Body of pancreas (tissue), 4 donors: ENCODE data around the gene FNBP1L. TPM values are rescaled to one million over a fixed set of nuclear protein-coding genes. Genes with fewer than 3 reads are reported as not detected.

ENCODE experiments used
- ATAC-seq: fragments of 150-250 bp; one replicate; pipeline ENCODE4 v1.9.1; 2016
- DNase-seq, 4 donors: peaks; one replicate each; pipeline ENCODE4 v3.0.0-alpha.2; 2019
- H3K27ac ChIP-seq, 4 donors: fragments of 200-600 bp; sonication (generic); 1 replicate in 3 of 4; 2 replicates in 1 of 4; pipeline versions ENCODE4 v1.5.1 to v1.6.1; 2016 to 2019; ENCODE audit warnings: mild to moderate bottlenecking in 1 of 4, mixed read lengths in 1 of 4, moderate library complexity in 1 of 4
- H3K27me3 ChIP-seq, 2 donors: fragments of 200-600 bp; sonication (generic); one replicate each; pipeline ENCODE4 v1.6.0; 2016; ENCODE audit warnings: mild to moderate bottlenecking in 1 of 2
- H3K36me3 ChIP-seq, 2 donors: fragments of 200-600 bp; sonication (generic); replicated peaks in 1 of 2; 2 replicates each; pipeline ENCODE4 v1.5.1; 2016; ENCODE audit warnings: low read depth in 2 of 2; ENCODE audit not compliant: insufficient read depth in 1 of 2
- H3K4me1 ChIP-seq: fragments of 200-600 bp; sonication (generic); one replicate; pipeline ENCODE4 v1.6.0; 2016
- H3K4me3 ChIP-seq, 2 donors: fragments of 200-600 bp; sonication (generic); 1 replicate in 1 of 2; 2 replicates in 1 of 2; pipeline ENCODE4 v1.5.1; 2016 to 2019
- H3K9me3 ChIP-seq, 3 donors: fragments of 200-600 bp; sonication (generic); 1 replicate in 2 of 3; 2 replicates in 1 of 3; pipeline ENCODE4 v1.5.1; 2016
- POLR2A ChIP-seq, 3 donors: fragments of 450-650 bp; IDR thresholded peaks; one replicate each; pipeline ENCODE4 v1.6.1; 2016; ENCODE audit warnings: antibody characterized with exemption in 3 of 3, mild to moderate bottlenecking in 2 of 3
- WGBS, 2 donors: methylation state at CpG; one replicate each; pipeline ENCODE4 v1.1.5; 2017; 5-methylcytosine and 5-hydroxymethylcytosine counted together
- intact Hi-C: fragments of 100-400 bp; cut with DNase I; formaldehyde crosslinking; loops from one replicate; pipeline ENCODE4 v1.15.1; 2023
- total RNA-seq, 2 donors: library from RNA; depleted of rRNA; stranded (reverse); fragments of >200 nt; gene quantifications; one replicate each; pipeline ENCODE4 v1.1.0, GENCODE V29; 2016
- TF ChIP-seq, protein P1 (sequence below), 7 experiments: fragments of 450-650 bp in 4 of 7; fragments of 200-600 bp in 3 of 7; sonication (generic) in 3 of 7; IDR thresholded peaks; one replicate each; pipeline ENCODE4 v1.5.1; 2016 to 2019; ENCODE audit warnings: antibody characterized with exemption in 7 of 7

Gene FNBP1L
- total RNA-seq, 2 donors from 2014 or later, result 23.1 to 32.9 TPM

DNA sequence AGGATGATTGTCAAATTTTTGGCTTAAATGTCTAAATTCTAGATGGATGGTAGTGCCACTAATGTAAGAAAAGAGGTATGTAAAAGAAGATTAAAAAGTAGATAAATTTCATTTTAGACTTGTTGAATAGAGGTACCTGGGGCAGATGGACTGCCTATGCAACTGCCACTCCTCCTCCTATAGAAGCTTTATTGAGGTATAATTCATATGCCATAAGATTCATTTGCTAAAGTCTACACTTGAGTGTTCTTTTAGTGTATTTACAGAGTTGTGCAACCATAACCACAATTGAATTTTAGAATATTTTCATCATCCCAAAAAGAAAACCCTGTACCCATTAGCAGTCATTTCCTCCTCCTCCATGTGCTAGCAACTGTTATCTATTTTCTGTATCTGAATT is 70.6 kb downstream of the FNBP1L start:
- no peak for ATAC-seq
- intact Hi-C loops, result no loop called here
- no peak overlapping the region for H3K4me3 ChIP-seq
- TF ChIP-seq POLR2A (IDR thresholded peaks at IDR 0.05), result no peak
- TF ChIP-seq, protein P1, sequence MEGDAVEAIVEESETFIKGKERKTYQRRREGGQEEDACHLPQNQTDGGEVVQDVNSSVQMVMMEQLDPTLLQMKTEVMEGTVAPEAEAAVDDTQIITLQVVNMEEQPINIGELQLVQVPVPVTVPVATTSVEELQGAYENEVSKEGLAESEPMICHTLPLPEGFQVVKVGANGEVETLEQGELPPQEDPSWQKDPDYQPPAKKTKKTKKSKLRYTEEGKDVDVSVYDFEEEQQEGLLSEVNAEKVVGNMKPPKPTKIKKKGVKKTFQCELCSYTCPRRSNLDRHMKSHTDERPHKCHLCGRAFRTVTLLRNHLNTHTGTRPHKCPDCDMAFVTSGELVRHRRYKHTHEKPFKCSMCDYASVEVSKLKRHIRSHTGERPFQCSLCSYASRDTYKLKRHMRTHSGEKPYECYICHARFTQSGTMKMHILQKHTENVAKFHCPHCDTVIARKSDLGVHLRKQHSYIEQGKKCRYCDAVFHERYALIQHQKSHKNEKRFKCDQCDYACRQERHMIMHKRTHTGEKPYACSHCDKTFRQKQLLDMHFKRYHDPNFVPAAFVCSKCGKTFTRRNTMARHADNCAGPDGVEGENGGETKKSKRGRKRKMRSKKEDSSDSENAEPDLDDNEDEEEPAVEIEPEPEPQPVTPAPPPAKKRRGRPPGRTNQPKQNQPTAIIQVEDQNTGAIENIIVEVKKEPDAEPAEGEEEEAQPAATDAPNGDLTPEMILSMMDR (IDR thresholded peaks at IDR 0.05), result no peak
- no peaks in the 10 kb centered on the region for H3K27me3 ChIP-seq
- no peaks in the 10 kb centered on the region for H3K9me3 ChIP-seq
- H3K4me1 ChIP-seq, result peaks cover 11% of the 10 kb centered on the region
- no peak overlapping the region for H3K27ac ChIP-seq
- no peak for DNase-seq
- H3K36me3 ChIP-seq, result no peaks in the 10 kb centered on the region

DNA sequence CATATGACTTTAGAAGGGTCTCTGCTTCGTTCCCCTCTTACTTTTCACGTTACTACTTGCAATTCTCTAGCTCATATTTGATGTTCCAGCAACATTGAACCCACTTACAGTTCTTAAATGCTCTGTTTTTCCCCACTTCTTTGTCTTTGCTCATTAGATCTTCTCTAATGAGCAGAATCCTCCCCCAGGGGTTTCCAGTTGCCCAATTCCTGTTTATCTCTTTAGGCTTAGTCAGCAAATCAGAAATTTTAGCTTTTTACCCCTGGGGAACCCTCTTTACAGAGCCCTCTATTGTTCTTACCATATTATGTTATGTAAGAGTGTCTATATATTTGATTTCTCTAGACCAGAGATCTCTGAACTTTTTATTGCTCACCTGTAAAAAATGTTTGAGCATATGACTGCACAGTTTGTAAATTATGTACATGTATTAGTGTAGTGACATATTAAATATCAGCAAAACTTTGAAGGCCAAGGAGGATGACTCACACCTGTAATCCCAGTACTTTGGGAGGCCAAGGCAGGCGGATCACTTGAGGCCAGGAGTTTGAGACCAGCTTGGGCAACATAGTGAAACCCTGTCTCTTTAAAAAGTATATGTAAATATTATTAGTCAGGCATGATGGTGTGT is 71.4 kb downstream of the FNBP1L start:
- H3K4me1 ChIP-seq, result peaks cover 11% of the 10 kb centered on the region
- DNase-seq (no peak), ATAC-seq (no peak)
- TF ChIP-seq, protein P1 (IDR thresholded peaks at IDR 0.05), result no peak
- no peak for TF ChIP-seq POLR2A (IDR thresholded peaks at IDR 0.05)
- intact Hi-C loops, result no loop called here
- no peaks in the 10 kb centered on the region for H3K36me3 ChIP-seq
- no peaks in the 10 kb centered on the region for H3K9me3 ChIP-seq
- WGBS, 2 donors, result 86 to 99% methylated on average over 2 to 3 of the region's 3 CpGs
- no peak overlapping the region for H3K4me3 ChIP-seq
- no peak overlapping the region for H3K27ac ChIP-seq
- no peaks in the 10 kb centered on the region for H3K27me3 ChIP-seq

DNA sequence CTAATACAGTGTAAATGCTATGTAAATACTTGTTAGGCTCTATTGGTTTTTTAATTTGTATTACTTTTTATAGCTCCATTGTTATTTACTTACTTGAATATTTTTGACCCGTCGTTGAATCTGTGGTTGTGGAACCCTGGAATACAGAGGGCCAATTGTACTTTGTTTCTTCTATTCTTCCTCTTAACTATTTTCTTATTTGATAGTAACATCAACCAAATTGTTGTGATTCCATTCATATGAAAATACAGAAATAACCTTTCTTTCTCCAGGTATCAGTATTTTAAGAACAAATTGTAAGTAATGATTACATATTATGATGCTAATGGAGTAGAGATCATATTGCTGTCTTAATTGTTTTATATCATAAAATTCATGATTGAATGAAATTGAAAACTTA is 73.7 kb downstream of the FNBP1L start:
- H3K27ac ChIP-seq, result no peak overlapping the region
- DNase-seq, result no peak
- TF ChIP-seq, protein P1 (IDR thresholded peaks at IDR 0.05), result no peak
- TF ChIP-seq POLR2A (IDR thresholded peaks at IDR 0.05), result no peak
- intact Hi-C loops, result no loop called here
- no peaks in the 10 kb centered on the region for H3K27me3 ChIP-seq
- H3K4me1 ChIP-seq, result peaks cover 11% of the 10 kb centered on the region
- no peak overlapping the region for H3K4me3 ChIP-seq
- no peak for ATAC-seq
- WGBS, 2 donors, result 76 to 91% methylated on average over 2 of the region's 2 CpGs
- H3K36me3 ChIP-seq, result no peaks in the 10 kb centered on the region
- no peaks in the 10 kb centered on the region for H3K9me3 ChIP-seq

DNA sequence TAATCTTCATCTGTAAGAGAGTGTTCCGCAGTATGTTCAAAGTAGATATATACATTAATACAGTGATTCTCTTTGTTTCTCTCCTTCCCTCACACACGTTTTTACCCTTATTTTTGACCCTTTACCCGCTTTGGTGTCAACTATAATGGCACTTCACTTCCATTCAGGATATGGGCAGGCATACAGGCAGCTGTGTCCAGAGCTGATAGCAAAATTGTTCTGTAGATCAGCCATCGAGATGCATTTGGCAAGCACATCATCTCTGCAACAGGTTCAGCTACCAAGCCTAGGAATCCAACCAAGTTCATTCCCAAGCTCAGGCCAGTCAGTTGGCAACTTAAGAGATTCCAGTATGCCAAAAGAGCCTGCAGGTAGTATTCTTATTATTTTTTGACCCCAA is 74.8 kb downstream of the FNBP1L start:
- no peak overlapping the region for H3K4me3 ChIP-seq
- intact Hi-C loops, result no loop called here
- peaks cover 11% of the 10 kb centered on the region for H3K4me1 ChIP-seq
- H3K9me3 ChIP-seq, result no peaks in the 10 kb centered on the region
- 79 to 80% methylated on average over 4 of the region's 4 CpGs for WGBS, 2 donors
- no peaks in the 10 kb centered on the region for H3K27me3 ChIP-seq
- no peak for DNase-seq
- no peaks in the 10 kb centered on the region for H3K36me3 ChIP-seq
- no peak for TF ChIP-seq POLR2A (IDR thresholded peaks at IDR 0.05)
- TF ChIP-seq, protein P1 (IDR thresholded peaks at IDR 0.05), result no peak
- no peak for ATAC-seq
- no peak overlapping the region for H3K27ac ChIP-seq

DNA sequence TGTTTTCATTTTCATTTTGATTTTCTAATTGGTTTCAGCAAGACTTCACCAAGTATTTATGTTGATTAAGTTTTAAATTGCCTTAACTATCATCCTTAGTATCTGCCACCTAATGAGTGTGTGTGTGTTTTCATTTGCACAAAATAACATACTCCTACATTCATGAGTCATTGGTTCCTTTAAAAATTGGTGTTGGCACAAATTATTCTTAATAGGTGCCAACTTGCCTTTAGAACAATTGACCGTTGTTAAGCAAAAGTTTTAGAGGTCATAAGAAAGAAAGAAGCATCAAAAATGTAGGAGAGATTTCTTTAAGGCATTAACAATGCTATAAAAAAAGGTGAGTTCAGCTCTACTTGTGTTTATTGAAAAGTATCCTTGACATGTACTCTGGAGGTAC is 77.5 kb downstream of the FNBP1L start:
- no peak overlapping the region for H3K27ac ChIP-seq
- H3K27me3 ChIP-seq, result no peaks in the 10 kb centered on the region
- no peak overlapping the region for H3K4me3 ChIP-seq
- DNase-seq, result no peak
- H3K9me3 ChIP-seq, result no peaks in the 10 kb centered on the region
- 33 to 34% methylated on average over 1 of the region's 1 CpG for WGBS, 2 donors
- no peaks in the 10 kb centered on the region for H3K36me3 ChIP-seq
- no peak for ATAC-seq
- no peaks in the 10 kb centered on the region for H3K4me1 ChIP-seq
- intact Hi-C loops, result no loop called here
- TF ChIP-seq POLR2A (IDR thresholded peaks at IDR 0.05), result no peak
- TF ChIP-seq, protein P1 (IDR thresholded peaks at IDR 0.05), result no peak
